ENCODE data around the gene MND1.
A peak's percentile ranks its signal among the peaks of the same experiment; 100 is the strongest.

The MND1 gene, protein sequence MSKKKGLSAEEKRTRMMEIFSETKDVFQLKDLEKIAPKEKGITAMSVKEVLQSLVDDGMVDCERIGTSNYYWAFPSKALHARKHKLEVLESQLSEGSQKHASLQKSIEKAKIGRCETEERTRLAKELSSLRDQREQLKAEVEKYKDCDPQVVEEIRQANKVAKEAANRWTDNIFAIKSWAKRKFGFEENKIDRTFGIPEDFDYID

GRCh38 chr4:153344131-153345011 is at the start of gene MND1:
TSS of gene MND1 (plus strand) at chr4:153344688. CDS start at chr4:153344738, 50 bp downstream.
- DNase-seq: peak; percentile 63

- DNase-seq: no peak
Observed at GRCh38 chr4:153295131-153295755, 49.2 kb upstream of the MND1 start.

DNA sequence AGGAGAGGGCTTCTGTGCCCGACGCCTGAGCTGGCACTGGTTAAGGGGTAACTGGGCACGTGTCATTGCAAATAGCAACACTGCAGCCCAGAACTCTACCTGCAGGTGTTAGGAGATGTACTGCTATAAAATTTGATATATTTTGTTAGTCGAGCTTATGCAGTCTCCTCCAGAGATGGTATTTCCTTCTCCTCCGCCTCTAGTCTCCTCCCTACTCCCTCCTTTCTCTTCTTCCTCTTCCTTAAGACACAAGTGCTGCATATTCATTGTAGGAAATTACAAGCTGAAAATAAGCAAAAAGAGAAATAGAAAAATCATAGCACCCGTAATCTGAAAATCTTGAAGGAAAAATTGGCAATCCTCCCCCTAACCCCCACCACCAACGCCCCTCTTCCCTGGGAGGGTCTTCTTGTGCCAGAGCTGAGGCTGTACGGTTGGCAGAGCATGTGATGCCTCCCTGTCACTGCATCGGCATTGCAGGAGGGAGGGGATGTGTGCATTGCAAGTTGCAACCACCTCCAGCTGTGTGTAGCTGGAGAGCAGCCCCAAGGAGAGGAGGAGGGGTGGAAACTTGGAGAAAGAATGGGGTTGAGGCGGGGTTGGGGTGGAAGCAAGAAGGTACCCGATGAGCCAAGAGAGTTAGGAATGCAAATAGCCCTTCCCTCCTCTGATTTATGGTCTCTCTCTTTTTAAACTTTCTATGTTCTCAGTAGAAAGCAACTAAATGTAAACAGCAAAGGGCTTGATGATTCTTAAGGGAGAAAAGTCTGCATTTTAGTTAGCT is 48.3 kb upstream of the MND1 start:
- no peak for DNase-seq

- DNase-seq: no peak
Observed at GRCh38 chr4:153297116-153297515, 47.4 kb upstream of the MND1 start.

DNA sequence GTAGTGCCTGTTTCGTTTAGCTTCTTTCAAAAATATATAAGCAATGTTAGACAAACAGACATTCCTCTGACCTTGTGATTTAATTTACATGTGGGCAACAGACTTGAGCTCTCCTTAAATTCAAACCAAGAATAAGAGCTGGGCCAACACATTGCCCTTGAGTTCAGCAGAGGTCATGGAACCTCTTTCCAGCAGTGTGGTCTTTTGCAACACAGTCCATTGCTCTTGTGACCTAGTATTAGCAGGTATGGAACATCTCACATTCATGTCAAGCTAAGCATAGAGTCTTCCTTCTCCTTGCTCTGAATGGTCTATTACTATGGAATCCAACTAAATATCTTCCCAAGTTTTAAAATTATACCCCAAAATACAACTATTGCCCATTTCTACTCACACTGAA is 33.7 kb upstream of the MND1 start:
- no peak for DNase-seq

GRCh38 chr4:153314915-153315314 is 29.6 kb upstream of the MND1 start:
- DNase-seq: no peak

- DNase-seq: peak; percentile 14
Observed at GRCh38 chr4:153318696-153319320, 25.7 kb upstream of the MND1 start.

GRCh38 chr4:153322791-153323190 is 21.7 kb upstream of the MND1 start:
- no peak for DNase-seq

DNA sequence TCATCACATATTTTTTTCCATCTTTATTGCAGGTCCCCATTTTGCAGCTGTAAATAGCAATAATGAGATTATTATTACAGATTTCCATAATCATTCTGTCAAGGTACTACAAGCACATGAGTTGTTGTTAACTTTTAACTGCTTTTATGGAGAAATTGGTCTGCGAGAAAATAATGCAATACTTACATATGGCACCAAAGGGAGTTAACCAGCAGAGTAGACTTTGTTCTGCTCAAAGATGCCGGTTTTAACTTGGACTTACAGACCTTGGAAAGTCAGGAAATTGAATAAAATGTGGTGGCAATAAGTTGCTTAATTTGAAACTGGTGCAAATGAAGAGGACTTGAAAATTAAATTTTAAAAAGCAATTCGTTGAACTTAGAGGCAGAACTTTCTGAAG is 20.4 kb upstream of the MND1 start:
- no peak for DNase-seq

- DNase-seq: no peak
Observed at GRCh38 chr4:153325558-153325957, 18.9 kb upstream of the MND1 start.

DNA sequence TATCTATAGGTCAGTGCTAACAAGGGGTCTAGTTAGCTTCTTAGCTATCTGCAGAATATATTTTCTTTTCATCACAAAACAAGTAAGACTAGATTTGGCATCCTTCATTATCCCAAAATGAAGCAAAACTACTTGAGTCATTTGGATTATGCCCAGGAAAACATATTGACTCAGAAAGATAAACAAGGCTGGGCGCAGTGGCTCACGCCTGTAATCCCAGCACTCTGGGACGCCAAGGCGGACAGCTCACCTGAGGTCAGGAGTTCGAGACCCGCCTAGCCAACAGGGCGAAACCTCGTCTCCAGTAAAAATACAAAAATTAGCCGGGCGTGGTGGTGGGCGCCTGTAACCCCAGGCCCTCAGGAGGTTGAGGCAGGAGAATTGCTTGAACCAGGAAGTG is 18.0 kb upstream of the MND1 start:
- no peak for DNase-seq

DNA sequence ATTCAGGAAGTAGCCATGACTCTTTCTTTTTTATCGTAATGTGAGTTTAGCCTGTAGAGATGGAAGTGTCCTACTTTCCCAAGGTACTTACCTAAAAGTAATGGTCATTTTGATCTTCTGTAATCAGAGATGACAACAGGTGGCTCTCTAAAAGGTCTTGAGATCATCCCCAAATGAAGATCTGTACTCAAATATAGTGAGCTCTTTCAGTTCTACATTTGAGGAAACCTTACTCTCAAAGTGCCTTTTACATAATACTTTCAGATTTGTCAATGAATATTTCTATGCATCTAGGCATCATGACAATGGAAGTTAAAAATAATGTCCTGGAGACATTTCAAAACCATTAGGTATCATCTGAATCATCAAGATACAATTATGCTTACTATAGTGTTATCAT is 17.2 kb upstream of the MND1 start:
- no peak for DNase-seq

DNA sequence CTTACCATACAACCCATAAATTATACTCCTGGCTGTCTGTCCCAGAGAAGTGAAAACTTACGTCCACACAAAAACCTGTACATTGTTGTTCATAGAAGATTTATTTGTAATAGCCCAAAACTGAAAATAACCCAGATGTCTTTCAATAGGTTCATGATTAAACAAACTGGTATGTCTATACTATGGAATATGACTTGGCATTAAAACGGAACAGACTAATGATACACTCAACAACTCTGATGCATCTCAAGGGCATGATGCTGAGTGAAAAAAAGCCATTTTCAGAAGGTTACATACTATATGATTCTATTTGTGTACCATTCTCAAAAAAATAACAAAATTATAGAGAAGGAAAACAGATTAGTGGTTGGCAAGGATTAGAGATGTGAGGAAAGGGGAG is 11.6 kb upstream of the MND1 start:
- no peak for DNase-seq

GRCh38 chr4:153333874-153334273 is 10.6 kb upstream of the MND1 start:
- DNase-seq: no peak

GRCh38 chr4:153335665-153336064 is 8.8 kb upstream of the MND1 start:
- DNase-seq: no peak

DNA sequence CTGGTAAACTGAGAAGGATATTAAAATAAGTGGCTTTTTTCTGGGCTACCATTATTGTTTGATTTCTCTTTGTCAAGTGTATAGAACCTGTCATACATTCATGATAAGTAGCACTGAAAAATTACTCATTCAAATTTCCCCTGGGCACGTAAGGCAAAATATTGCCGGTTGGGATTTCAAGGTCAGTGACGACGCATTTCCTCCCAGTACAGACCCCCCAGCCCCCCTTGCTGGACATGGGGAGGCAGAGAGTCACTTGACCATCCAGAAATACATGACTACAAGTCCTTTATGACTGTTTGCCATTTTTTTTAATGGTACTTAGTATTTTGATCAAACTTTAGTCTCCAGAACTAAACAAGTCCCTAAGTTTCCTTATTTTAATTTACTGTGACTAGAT is 6.8 kb upstream of the MND1 start:
- DNase-seq: no peak

GRCh38 chr4:153341575-153342090 is 2.9 kb upstream of the MND1 start:
- no peak for DNase-seq

GRCh38 chr4:153342751-153343552 is 1.5 kb upstream of the MND1 start:
- no peak for DNase-seq

GRCh38 chr4:153345012-153345981 is 809 bp downstream of the MND1 start:
- peak; percentile 8 for DNase-seq

DNA sequence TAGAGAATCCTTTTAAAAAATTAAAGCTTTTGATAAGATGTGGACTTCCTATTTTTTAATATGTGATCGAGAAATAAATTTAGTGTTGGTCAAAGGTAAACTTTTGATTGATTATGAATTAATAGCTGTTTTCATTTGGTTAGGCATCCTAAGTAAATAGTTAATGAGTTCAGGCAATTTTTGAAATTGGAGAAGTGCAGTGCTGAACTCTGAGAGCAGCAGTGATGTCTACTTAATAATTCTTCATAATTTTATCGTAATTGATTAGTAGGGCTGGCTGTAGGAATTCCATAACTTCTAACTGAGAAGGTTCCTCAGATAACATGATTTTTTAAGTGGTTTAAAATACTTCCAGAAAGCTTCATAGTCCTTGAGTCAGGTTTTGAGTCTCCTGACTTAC is 1.5 kb downstream of the MND1 start:
- DNase-seq: no peak
